HepG2 (cell line): ENCODE measurements around the gene CYP4A22. TPM values are rescaled to one million over a fixed set of nuclear protein-coding genes. Genes with fewer than 3 reads are reported as not detected.

Experiments
- CBX5 ChIP-seq: sonication (generic); formaldehyde crosslinking; IDR thresholded peaks from 2 replicates; pipeline ENCODE4 v1.4.0; 2020; ENCODE audit warnings: missing genetic modification reagents, borderline replicate concordance
- FOXC1 ChIP-seq: sonication (generic); formaldehyde crosslinking; IDR thresholded peaks from 2 replicates; pipeline ENCODE4 v1.8.0; 2022; ENCODE audit warnings: mild to moderate bottlenecking, missing genetic modification reagents, borderline replicate concordance
- GZF1 ChIP-seq: sonication (generic); formaldehyde crosslinking; IDR thresholded peaks from 2 replicates; pipeline ENCODE4 v1.5.1; 2020; ENCODE audit warnings: mild to moderate bottlenecking, missing genetic modification reagents
- HOXA3 ChIP-seq: sonication (generic); formaldehyde crosslinking; IDR thresholded peaks from 2 replicates; pipeline ENCODE4 v1.5.0; 2020; ENCODE audit warnings: missing genetic modification reagents
- JUN ChIP-seq: sonication (generic); formaldehyde crosslinking; IDR thresholded peaks from 2 replicates; pipeline ENCODE4 v1.4.0; 2020; ENCODE audit warnings: mild to moderate bottlenecking, missing genetic modification reagents
- MLXIP ChIP-seq: sonication (generic); formaldehyde crosslinking; IDR thresholded peaks from 2 replicates; pipeline ENCODE4 v1.9.0; 2021; ENCODE audit warnings: missing genetic modification reagents, borderline replicate concordance
- MTERF4 ChIP-seq: sonication (generic); formaldehyde crosslinking; IDR thresholded peaks from 2 replicates; pipeline ENCODE4 v1.8.0; 2023; ENCODE audit warnings: mild to moderate bottlenecking, missing genetic modification reagents
- NKX3-1 ChIP-seq: sonication (generic); formaldehyde crosslinking; IDR thresholded peaks from 2 replicates; pipeline ENCODE4 v1.5.0; 2020; ENCODE audit warnings: missing genetic modification reagents
- PLRG1 ChIP-seq: fragments of 450-650 bp; conservative IDR thresholded peaks from 2 replicates; pipeline ENCODE4 v1.6.1; 2016
- RERE ChIP-seq: IDR thresholded peaks from 2 replicates; pipeline ENCODE4 v1.6.1; 2016; ENCODE audit warnings: low read depth, missing genetic modification reagents, missing compliant biosample characterization
- STAG1 ChIP-seq: sonication (generic); formaldehyde crosslinking; IDR thresholded peaks from 2 replicates; pipeline ENCODE4 v1.4.0; 2020; ENCODE audit warnings: missing genetic modification reagents
- ZFP62 ChIP-seq: sonication (generic); formaldehyde crosslinking; IDR thresholded peaks from 2 replicates; pipeline ENCODE4 v1.4.0; 2020; ENCODE audit warnings: missing genetic modification reagents
- ZNF24 ChIP-seq: fragments of 450-650 bp; IDR thresholded peaks from 2 replicates; pipeline ENCODE4 v1.6.1; 2017; ENCODE audit warnings: antibody characterized with exemption, mild to moderate bottlenecking
- ZNF275 ChIP-seq: sonication (generic); formaldehyde crosslinking; IDR thresholded peaks from 2 replicates; pipeline ENCODE4 v1.8.0; 2022; ENCODE audit warnings: missing genetic modification reagents, mild to moderate bottlenecking, inconsistent platforms, borderline replicate concordance
- ZNF350 ChIP-seq: sonication (generic); formaldehyde crosslinking; IDR thresholded peaks from 2 replicates; pipeline ENCODE4 v1.4.0; 2020; ENCODE audit warnings: mild to moderate bottlenecking, low read depth, missing genetic modification reagents, borderline replicate concordance
- ZNF557 ChIP-seq: sonication (generic); formaldehyde crosslinking; IDR thresholded peaks from 2 replicates; pipeline ENCODE4 v1.4.0; 2020; ENCODE audit warnings: missing genetic modification reagents
- ZNF569 ChIP-seq: sonication (generic); formaldehyde crosslinking; IDR thresholded peaks from 2 replicates; pipeline ENCODE4 v1.5.0; 2020; ENCODE audit warnings: mild to moderate bottlenecking, missing genetic modification reagents, moderate library complexity, borderline replicate concordance
- polyA plus RNA-seq, 8 experiments: library from polyadenylated mRNA; depleted of rRNA in 3 of 8; stranded (reverse) in 7 of 8; unstranded in 1 of 8; fragments of >200 nt; fragmentation: Illumina TruSeq in 4 of 8; extraction: Trizol in 4 of 8; gene quantifications; 2 replicates each; pipeline versions ENCODE4 v1.2.1 to v1.2.3, GENCODE V29; 2011 to 2016; ENCODE audit warnings: low read depth in 4 of 8, missing spikeins in 1 of 8, mixed read lengths in 1 of 8; ENCODE audit not compliant: insufficient read depth in 1 of 8
- total RNA-seq, 5 experiments: library from RNA; depleted of rRNA; stranded (reverse); fragments of >200 nt; fragmentation: Illumina TruSeq; extraction: Trizol; gene quantifications; 2 replicates each; pipeline ENCODE4 v1.2.3, GENCODE V29; 2016; ENCODE audit warnings: low read depth in 1 of 5

Gene CYP4A22
- total and polyA plus RNA-seq, 2 of the 13 experiments (the other 11 are each of a cell fraction or from before 2014, with no cell fraction given): not detected

GRCh38 chr1:47192458-47193384 lies 55.5 kb downstream of the CYP4A22 start (continued):
- TF ChIP-seq MLXIP (no peak), HOXA3 (CRISPR knock-in tag) (peak; percentile 43; the same call in 1 of the 2 replicates), ZNF275 (CRISPR knock-in tag) (no peak; the same call in 1 of the 2 replicates), ZNF557 (CRISPR knock-in tag) (peak; percentile 45; the same call in 1 of the 2 replicates), ZNF24 (no peak), CBX5 (0 out of 2 replicates have a peak, but pooled peaks have one; percentile 47), RERE (CRISPR knock-in tag) (no peak), NKX3-1 (CRISPR knock-in tag) (0 out of 2 replicates have a peak, but pooled peaks have one; percentile 28), GZF1 (no peak; the same call in 1 of the 2 replicates), ZNF350 (CRISPR knock-in tag) (peak; percentile 18; the same call in 1 of the 2 replicates), ZFP62 (CRISPR knock-in tag) (no peak), STAG1 (peak; percentile 81), PLRG1 (no peak), MTERF4 (CRISPR knock-in tag) (no peak), JUN (no peak), FOXC1 (CRISPR knock-in tag) (0 out of 2 replicates have a peak, but pooled peaks have one; percentile 16), ZNF569 (0 out of 2 replicates have a peak, but pooled peaks have one; percentile 11)
